Neural cell (in vitro differentiated cells): Measurements from ENCODE around the gene NOM1. TPM values are rescaled to one million over a fixed set of nuclear protein-coding genes. Genes with fewer than 3 reads are reported as not detected.

Experiments
- H2AFZ ChIP-seq: fragments of 200-600, 300-800 bp; sonication (generic), shearing (Covaris generic); 2 replicates; pipeline ENCODE4 v1.6.0; 2014; ENCODE audit warnings: low read depth, mild to moderate bottlenecking, antibody characterized with exemption, low read length, moderate library complexity
- H3F3A ChIP-seq: fragments of 200-600 bp; shearing (Covaris generic); 2 replicates; pipeline ENCODE4 v1.6.1; 2016; ENCODE audit warnings: mild to moderate bottlenecking, moderate library complexity, mixed read lengths, antibody characterized with exemption, low read length; ENCODE audit not compliant: insufficient read depth, poor library complexity, severe bottlenecking
- H3K27ac ChIP-seq: fragments of 200-600, 300-800 bp; sonication (generic), shearing (Covaris generic); 2 replicates; pipeline ENCODE4 v1.5.1; 2014; ENCODE audit warnings: mild to moderate bottlenecking, low read length, moderate library complexity
- H3K27me3 ChIP-seq: fragments of 300-800, 200-600 bp; sonication (generic), shearing (Covaris generic); 2 replicates; pipeline ENCODE4 v1.6.0; 2014; ENCODE audit warnings: mild to moderate bottlenecking, low read depth, low read length, moderate library complexity; ENCODE audit not compliant: insufficient read depth
- H3K36me3 ChIP-seq: fragments of 300-800, 200-600 bp; sonication (generic), shearing (Covaris generic); 2 replicates; pipeline ENCODE4 v1.5.1; 2014; ENCODE audit warnings: mild to moderate bottlenecking, antibody characterized with exemption, low read length, moderate library complexity; ENCODE audit not compliant: insufficient read depth
- H3K4me2 ChIP-seq: fragments of 300-800, 200-600 bp; sonication (generic), shearing (Covaris generic); 2 replicates; pipeline ENCODE4 v1.6.0; 2014; ENCODE audit warnings: mild to moderate bottlenecking, low read length
- H3K4me3 ChIP-seq: fragments of 300-800, 200-600 bp; sonication (generic), shearing (Covaris generic); 2 replicates; pipeline ENCODE4 v1.5.1; 2014; ENCODE audit warnings: mild to moderate bottlenecking, low read length, moderate library complexity
- H3K79me2 ChIP-seq: fragments of 200-600 bp; shearing (Covaris generic); replicated peaks from 2 replicates; pipeline ENCODE4 v1.6.0; 2014; ENCODE audit warnings: mild to moderate bottlenecking, low read length, moderate library complexity; ENCODE audit not compliant: insufficient read depth
- H3K9ac ChIP-seq: fragments of 300-800, 200-600 bp; sonication (generic), shearing (Covaris generic); 2 replicates; pipeline ENCODE4 v1.6.1; 2016; ENCODE audit warnings: mild to moderate bottlenecking, low read length, mixed read lengths
- H3K9me2 ChIP-seq: fragments of 200-600 bp; shearing (Covaris generic); 2 replicates; pipeline ENCODE4 v1.6.1; 2016; ENCODE audit warnings: mild to moderate bottlenecking, low read length, mixed read lengths; ENCODE audit not compliant: insufficient read depth
- H3K9me3 ChIP-seq: fragments of 200-600, 300-800 bp; sonication (generic), shearing (Covaris generic); 2 replicates; pipeline ENCODE4 v1.6.1; 2016; ENCODE audit warnings: mild to moderate bottlenecking, mixed run types, low read length, moderate library complexity, mixed read lengths
- H4K20me1 ChIP-seq: fragments of 200-600 bp; shearing (Covaris generic); 2 replicates; pipeline ENCODE4 v1.6.1; 2016; ENCODE audit warnings: mild to moderate bottlenecking, mixed run types; ENCODE audit not compliant: insufficient read depth
- CTCF ChIP-seq: fragments of 450-650 bp; IDR thresholded peaks from 2 replicates; pipeline ENCODE4 v1.5.1; 2014; ENCODE audit warnings: antibody characterized with exemption, mild to moderate bottlenecking, moderate library complexity; ENCODE audit not compliant: poor library complexity, severe bottlenecking
- EP300 ChIP-seq: fragments of 450-650 bp; conservative IDR thresholded peaks from 2 replicates; pipeline ENCODE4 v1.6.1; 2014; ENCODE audit warnings: antibody characterized with exemption, mild to moderate bottlenecking, moderate library complexity; ENCODE audit not compliant: poor library complexity, severe bottlenecking
- EZH2 ChIP-seq: fragments of 200-600, 300-800 bp; shearing (Covaris generic), sonication (generic); IDR thresholded peaks from 2 replicates; pipeline ENCODE4 v1.6.1; 2014; ENCODE audit warnings: antibody characterized with exemption, low read length, borderline replicate concordance, mild to moderate bottlenecking; ENCODE audit not compliant: insufficient read depth, poor library complexity, severe bottlenecking
- MXI1 ChIP-seq: fragments of 450-650 bp; conservative IDR thresholded peaks from 2 replicates; pipeline ENCODE4 v1.6.1; 2014; ENCODE audit warnings: antibody characterized with exemption, mild to moderate bottlenecking; ENCODE audit not compliant: poor library complexity, severe bottlenecking
- POLR2AphosphoS5 ChIP-seq: IDR thresholded peaks from 2 replicates; pipeline ENCODE4 v1.6.1; 2012
- RAD21 ChIP-seq: fragments of 450-650 bp; conservative IDR thresholded peaks from 2 replicates; pipeline ENCODE4 v1.6.1; 2014; ENCODE audit warnings: antibody characterized with exemption, mild to moderate bottlenecking, moderate library complexity
- SMC3 ChIP-seq: fragments of 450-650 bp; conservative IDR thresholded peaks from 2 replicates; pipeline ENCODE4 v1.6.1; 2014; ENCODE audit warnings: antibody characterized with exemption, mild to moderate bottlenecking, moderate library complexity; ENCODE audit not compliant: poor library complexity
- TAF1 ChIP-seq: IDR thresholded peaks from 2 replicates; pipeline ENCODE4 v1.6.1; 2012; ENCODE audit warnings: low read depth
- polyA plus RNA-seq: library from polyadenylated mRNA; depleted of rRNA; stranded (reverse); fragments of >200 nt; gene quantifications from 2 replicates; pipeline ENCODE4 v1.2.3, GENCODE V29; 2014
- TF ChIP-seq, protein P1 (sequence below): IDR thresholded peaks from 2 replicates; pipeline ENCODE4 v1.6.1; 2012; ENCODE audit warnings: borderline replicate concordance

The NOM1 gene
- polyA plus RNA-seq, 1 donor from 2014 or later = 22.5 TPM

DNA sequence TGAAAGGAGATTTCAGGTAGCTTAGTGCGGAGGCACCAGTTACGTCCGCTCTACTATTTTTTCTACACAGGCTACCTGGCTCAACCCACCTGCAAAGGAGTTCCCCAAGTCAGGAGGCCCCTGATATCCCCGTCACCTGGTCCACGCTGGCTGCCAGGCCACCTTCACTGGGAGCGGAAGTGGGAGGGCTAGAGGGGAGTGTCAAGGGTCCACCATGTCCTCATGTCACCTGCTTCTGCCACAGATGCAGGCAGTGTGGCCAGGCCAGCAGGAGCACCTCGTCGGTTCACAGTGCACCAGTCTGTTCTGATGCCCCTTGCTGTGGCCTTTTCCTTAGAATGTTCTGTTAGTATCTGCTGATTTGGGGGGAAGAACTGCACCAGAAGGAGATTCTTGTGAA lies 16.9 kb downstream of the NOM1 start:
- H3K4me3 ChIP-seq = no peak overlapping the region
- TF ChIP-seq SMC3 (no peak), MXI1 (no peak), CTCF (no peak), POLR2AphosphoS5 (no peak), TAF1 (no peak), EZH2 (no peak), EP300 (no peak), RAD21 (no peak)
- TF ChIP-seq, protein P1, sequence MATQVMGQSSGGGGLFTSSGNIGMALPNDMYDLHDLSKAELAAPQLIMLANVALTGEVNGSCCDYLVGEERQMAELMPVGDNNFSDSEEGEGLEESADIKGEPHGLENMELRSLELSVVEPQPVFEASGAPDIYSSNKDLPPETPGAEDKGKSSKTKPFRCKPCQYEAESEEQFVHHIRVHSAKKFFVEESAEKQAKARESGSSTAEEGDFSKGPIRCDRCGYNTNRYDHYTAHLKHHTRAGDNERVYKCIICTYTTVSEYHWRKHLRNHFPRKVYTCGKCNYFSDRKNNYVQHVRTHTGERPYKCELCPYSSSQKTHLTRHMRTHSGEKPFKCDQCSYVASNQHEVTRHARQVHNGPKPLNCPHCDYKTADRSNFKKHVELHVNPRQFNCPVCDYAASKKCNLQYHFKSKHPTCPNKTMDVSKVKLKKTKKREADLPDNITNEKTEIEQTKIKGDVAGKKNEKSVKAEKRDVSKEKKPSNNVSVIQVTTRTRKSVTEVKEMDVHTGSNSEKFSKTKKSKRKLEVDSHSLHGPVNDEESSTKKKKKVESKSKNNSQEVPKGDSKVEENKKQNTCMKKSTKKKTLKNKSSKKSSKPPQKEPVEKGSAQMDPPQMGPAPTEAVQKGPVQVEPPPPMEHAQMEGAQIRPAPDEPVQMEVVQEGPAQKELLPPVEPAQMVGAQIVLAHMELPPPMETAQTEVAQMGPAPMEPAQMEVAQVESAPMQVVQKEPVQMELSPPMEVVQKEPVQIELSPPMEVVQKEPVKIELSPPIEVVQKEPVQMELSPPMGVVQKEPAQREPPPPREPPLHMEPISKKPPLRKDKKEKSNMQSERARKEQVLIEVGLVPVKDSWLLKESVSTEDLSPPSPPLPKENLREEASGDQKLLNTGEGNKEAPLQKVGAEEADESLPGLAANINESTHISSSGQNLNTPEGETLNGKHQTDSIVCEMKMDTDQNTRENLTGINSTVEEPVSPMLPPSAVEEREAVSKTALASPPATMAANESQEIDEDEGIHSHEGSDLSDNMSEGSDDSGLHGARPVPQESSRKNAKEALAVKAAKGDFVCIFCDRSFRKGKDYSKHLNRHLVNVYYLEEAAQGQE = no peak
- H4K20me1 ChIP-seq = no peaks in the 10 kb centered on the region
- H3K27me3 ChIP-seq = no peaks in the 10 kb centered on the region
- no peak overlapping the region for H3K27ac ChIP-seq
- no peaks in the 10 kb centered on the region for H3K79me2 ChIP-seq
- no peak overlapping the region for H2AFZ ChIP-seq
- no peaks in the 10 kb centered on the region for H3K9me2 ChIP-seq
- H3K4me2 ChIP-seq = no peak overlapping the region
- no peaks in the 10 kb centered on the region for H3K9me3 ChIP-seq
- no peaks in the 10 kb centered on the region for H3K36me3 ChIP-seq
- no peak overlapping the region for H3K9ac ChIP-seq
- no peaks in the 10 kb centered on the region for H3F3A ChIP-seq

DNA sequence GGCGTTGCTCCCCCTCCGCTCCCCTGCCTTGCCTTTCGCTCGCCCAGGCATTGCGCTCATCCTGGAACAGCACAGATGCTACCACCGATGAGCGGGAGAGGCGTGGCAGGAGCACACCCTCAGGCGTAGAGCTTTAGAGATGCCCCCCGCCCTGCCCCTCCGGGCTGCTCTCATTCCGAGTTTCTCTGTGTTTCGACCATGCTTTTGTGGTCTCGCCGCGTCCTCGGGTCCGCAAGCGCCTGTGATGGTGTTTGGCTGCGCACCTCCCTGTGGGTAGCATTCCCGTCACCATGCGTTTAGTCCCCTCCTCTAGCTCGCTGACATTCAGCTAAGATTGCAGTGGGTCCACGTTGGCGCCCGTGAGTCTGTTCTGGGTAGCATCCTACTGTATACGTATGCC lies 18.7 kb downstream of the NOM1 start:
- H3K27ac ChIP-seq = no peak overlapping the region
- no peak overlapping the region for H3K9ac ChIP-seq
- H3K79me2 ChIP-seq = no peaks in the 10 kb centered on the region
- H3F3A ChIP-seq = no peaks in the 10 kb centered on the region
- no peak overlapping the region for H2AFZ ChIP-seq
- no peaks in the 10 kb centered on the region for H4K20me1 ChIP-seq
- H3K4me3 ChIP-seq = no peak overlapping the region
- H3K9me3 ChIP-seq = no peaks in the 10 kb centered on the region
- H3K36me3 ChIP-seq = no peaks in the 10 kb centered on the region
- H3K4me2 ChIP-seq = no peak overlapping the region
- no peaks in the 10 kb centered on the region for H3K9me2 ChIP-seq
- H3K27me3 ChIP-seq = no peaks in the 10 kb centered on the region
- TF ChIP-seq POLR2AphosphoS5 (no peak), TAF1 (no peak), CTCF (no peak), EP300 (no peak), MXI1 (no peak), SMC3 (no peak)
- TF ChIP-seq, protein P1 = no peak
